Measurements from ENCODE around the gene TATDN2. TPM values are rescaled to one million over a fixed set of nuclear protein-coding genes. Genes with fewer than 3 reads are reported as not detected.
A peak's percentile ranks its signal among the peaks of the same experiment; 100 is the strongest.
"Not testable (repeated sequence)": the region's sequence is repeated elsewhere in the genome, so short reads cannot be mapped to it uniquely, and the experiment has no call there.

Gene TATDN2
- total RNA-seq, 2 donors from 2014 or later, result 56.7 to 71.7 TPM

DNA sequence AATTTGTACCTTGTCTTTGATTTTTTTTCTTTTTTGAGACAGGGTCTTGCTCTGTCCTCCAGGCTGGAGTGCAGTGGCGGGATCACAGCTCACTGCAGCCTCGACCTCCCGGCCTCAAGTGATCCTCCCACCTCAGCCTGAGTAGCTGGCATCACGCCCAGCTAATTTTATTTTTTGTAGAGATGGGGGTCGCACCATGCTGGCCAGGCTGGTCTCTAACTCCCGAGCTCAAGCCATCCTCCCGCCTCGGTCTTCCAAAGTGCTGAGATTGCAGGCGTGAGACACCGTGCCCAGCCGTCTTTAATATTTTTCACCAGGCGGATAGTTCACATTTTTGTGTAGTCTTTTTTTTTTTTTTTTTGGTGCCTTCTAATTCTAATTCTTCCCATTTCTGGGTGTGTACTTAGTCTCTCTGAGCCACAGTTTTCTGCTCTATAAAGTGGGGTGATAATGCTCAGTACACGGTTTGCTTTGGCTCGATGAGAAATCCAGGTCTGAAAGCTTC is 528 bp upstream of the TATDN2 start:
- Mint-ChIP-seq H3K9me3 (peaks cover 7% of the 10 kb centered on the region), H3K36me3 (ENCODE audit: low read depth) (peaks cover 56% of the 10 kb centered on the region), H3K4me3 (peak overlapping the region; percentile 94), H3K4me1 (peaks cover 50% of the 10 kb centered on the region), H3K27me3 (no peaks in the 10 kb centered on the region), H3K27ac (peak overlapping the region; percentile 95)
- no peak for ATAC-seq (replicated peaks)

DNA sequence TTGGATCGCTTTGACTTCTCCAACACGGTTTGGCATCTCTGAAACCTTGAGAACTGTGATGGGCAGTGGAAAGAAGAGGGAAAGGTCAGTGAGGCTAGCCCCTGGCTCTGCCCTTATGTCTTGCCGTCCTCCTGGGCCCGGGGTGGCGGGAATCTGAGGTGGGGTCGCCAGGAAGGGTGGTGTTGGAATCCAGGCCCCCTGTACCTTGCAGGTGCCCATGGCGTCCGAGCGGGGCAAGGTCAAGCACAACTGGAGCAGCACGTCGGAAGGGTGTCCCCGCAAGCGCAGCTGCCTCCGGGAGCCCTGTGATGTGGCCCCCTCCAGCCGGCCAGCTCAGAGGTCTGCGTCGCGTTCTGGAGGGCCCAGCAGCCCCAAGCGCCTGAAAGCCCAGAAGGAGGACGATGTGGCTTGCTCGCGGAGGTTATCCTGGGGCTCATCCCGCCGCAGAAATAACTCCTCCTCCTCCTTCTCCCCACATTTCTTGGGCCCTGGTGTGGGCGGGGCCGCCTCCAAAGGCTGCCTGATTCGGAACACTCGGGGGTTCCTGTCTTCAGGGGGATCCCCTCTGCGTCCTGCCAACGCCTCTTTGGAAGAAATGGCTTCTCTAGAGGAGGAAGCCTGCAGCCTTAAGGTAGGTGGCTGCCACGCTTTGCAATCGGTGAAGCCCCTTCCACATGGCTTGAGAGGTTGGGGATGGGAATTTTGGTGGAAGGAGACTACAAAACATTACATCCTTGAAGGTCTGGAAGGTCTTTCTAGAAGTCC is 907 bp downstream of the TATDN2 start:
- peaks cover 70% of the 10 kb centered on the region for H3K36me3 Mint-ChIP-seq (ENCODE audit: low read depth)
- H3K4me3 Mint-ChIP-seq, result peak overlapping the region; percentile 94
- ATAC-seq (replicated peaks), result peak; percentile 48
- peaks cover 7% of the 10 kb centered on the region for H3K9me3 Mint-ChIP-seq
- H3K27ac Mint-ChIP-seq, result peak overlapping the region; percentile 98
- H3K4me1 Mint-ChIP-seq, result peaks cover 49% of the 10 kb centered on the region
- H3K27me3 Mint-ChIP-seq, result no peaks in the 10 kb centered on the region

DNA sequence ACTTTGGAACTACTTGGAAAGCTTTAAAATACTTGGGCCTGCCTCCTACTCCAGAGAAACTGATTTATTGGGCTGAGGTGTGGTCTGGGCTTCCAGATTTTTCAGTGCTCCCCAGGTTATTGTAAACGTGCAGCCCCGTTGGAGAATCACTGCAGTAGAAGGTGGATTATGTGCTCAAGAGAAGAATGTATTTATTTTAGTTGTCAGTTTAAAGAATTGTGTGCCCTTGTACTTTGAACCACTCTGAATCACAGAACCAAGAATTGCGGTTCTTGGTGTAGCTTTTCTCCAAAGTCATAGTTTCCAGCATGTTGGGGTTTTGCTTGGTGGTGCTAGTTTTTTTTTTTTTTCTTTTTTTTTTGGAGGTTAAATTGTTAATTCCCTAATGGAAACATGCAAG is 1.6 kb downstream of the TATDN2 start:
- H3K9me3 Mint-ChIP-seq, result peaks cover 7% of the 10 kb centered on the region

DNA sequence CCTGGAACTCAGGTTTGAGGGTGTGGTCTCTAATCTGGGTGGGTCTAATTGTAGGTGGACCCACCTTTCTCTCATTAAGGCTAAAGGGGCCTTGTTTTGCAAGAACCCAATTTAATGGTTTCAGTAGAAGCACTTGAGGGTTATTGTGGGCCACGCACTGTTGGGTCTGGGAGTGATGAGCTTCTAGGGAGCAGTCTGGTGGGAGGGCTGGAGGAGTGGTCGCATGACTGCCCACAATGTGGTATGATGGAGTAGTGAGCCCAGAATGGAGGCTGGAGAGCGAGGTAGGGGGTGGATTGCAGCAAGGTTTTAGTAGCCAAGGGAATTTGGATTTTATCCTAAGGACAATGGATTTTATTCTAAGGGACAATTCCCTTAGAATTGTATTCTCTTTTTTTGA is 2.7 kb downstream of the TATDN2 start:
- H3K27ac Mint-ChIP-seq, result peak overlapping the region; percentile 98
- H3K9me3 Mint-ChIP-seq, result peaks cover 7% of the 10 kb centered on the region
- ATAC-seq (replicated peaks), result no peak
- peak overlapping the region; percentile 94 for H3K4me3 Mint-ChIP-seq
- peaks cover 87% of the 10 kb centered on the region for H3K36me3 Mint-ChIP-seq (ENCODE audit: low read depth)
- peaks cover 49% of the 10 kb centered on the region for H3K4me1 Mint-ChIP-seq
- no peaks in the 10 kb centered on the region for H3K27me3 Mint-ChIP-seq

More for the DNA sequence above, 1.6 kb downstream of the TATDN2 start:
- H3K4me3 Mint-ChIP-seq, result peak overlapping the region; percentile 94
- peak; percentile 40 for ATAC-seq (replicated peaks)
- peak overlapping the region; percentile 98 for H3K27ac Mint-ChIP-seq
- H3K4me1 Mint-ChIP-seq, result peaks cover 51% of the 10 kb centered on the region
- H3K27me3 Mint-ChIP-seq, result no peaks in the 10 kb centered on the region
- H3K36me3 Mint-ChIP-seq (ENCODE audit: low read depth), result peaks cover 77% of the 10 kb centered on the region

DNA sequence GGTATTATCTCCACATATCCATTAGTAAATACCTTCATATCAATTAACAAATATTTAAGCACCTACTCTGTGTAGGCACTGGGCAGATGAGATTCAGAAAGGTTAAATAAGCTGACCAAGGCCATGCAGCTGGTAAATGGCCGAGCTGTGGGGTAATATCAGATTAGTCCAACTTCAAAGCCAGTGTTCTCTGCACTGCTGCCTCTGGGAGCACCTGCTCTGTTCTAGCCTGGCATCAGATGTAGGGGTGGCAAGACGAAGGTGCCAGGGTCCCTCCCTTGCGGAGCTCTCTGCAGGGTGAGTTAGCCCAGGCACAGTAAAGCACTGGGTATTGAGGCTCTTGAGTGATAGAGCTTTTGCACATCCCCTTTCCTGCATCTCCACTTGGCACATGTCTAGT is 5.5 kb downstream of the TATDN2 start:
- Mint-ChIP-seq H3K4me1 (peaks cover 52% of the 10 kb centered on the region), H3K36me3 (ENCODE audit: low read depth) (peaks cover 100% of the 10 kb centered on the region), H3K9me3 (no peaks in the 10 kb centered on the region), H3K27me3 (no peaks in the 10 kb centered on the region), H3K27ac (peak overlapping the region; percentile 49), H3K4me3 (peak overlapping the region; percentile 94)
- ATAC-seq (replicated peaks), result no peak

DNA sequence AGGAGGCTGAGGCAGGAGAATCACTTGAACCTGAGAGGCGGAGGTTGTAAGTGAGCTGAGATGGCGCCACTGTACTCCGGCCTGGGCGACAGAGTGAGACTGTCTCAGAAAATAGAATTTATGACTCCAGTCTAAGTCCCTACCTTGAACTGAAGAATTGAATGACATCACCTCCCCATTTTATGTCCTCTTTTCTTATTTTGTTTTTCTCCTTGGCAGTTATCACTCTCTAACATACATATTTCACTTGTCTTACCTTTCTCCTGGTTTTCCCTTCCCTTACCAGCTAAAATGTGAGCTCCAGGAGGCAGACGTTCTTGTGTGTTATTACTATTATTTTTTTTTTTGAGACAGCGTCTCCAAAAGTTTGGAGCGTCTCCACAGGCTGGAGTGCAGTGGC is 7.6 kb downstream of the TATDN2 start:
- H3K27me3 Mint-ChIP-seq, result no peaks in the 10 kb centered on the region
- peaks cover 100% of the 10 kb centered on the region for H3K36me3 Mint-ChIP-seq (ENCODE audit: low read depth)
- H3K27ac Mint-ChIP-seq, result peak overlapping the region; percentile 49
- no peak for ATAC-seq (replicated peaks)
- no peaks in the 10 kb centered on the region for H3K9me3 Mint-ChIP-seq
- H3K4me1 Mint-ChIP-seq, result peaks cover 50% of the 10 kb centered on the region
- peak overlapping the region; percentile 94 for H3K4me3 Mint-ChIP-seq

DNA sequence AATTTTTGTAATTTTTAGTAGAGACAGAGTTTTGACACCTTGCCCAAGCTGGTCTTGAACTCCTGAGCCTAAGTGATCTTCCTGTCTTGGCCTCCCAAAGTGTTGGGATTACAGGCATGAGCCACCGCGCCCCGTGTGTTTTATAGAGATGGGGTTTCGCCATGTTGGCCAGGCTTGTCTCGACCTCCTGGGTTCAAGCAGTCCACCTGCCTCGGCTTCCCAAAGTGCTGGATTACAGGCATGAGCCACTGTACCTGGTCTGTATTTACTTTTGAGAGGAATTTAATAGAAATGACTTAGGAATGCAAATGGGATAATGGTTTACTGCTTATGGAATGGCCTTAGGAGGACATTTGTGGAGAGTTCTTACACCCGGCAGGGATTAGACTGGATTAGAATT is 10.8 kb downstream of the TATDN2 start:
- H3K27ac Mint-ChIP-seq, result no peak overlapping the region
- no peaks in the 10 kb centered on the region for H3K9me3 Mint-ChIP-seq

DNA sequence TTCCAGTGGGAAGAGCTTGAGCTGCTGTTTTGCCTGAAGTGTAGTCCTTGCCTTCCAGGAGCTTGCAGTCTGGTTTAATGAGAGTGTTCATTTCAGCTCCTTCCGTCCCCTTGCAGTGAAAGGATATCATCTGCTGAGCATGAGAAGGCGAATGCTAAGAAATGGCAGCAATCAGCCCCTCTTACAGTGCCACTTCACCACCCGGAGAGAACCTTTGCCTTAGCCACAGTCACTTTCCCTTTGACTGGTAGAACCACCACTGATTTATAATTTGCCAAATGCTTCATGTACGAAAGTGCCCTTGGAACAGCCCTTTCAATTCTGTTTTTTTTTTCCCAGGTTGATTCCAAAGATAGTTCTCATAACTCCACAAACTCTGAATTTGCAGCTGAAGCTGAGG is 11.5 kb downstream of the TATDN2 start:
- peaks cover 50% of the 10 kb centered on the region for H3K4me1 Mint-ChIP-seq
- peak overlapping the region; percentile 24 for H3K4me3 Mint-ChIP-seq
- peak; percentile 27 for ATAC-seq (replicated peaks)
- peak overlapping the region; percentile 47 for H3K27ac Mint-ChIP-seq
- H3K36me3 Mint-ChIP-seq (ENCODE audit: low read depth), result peaks cover 100% of the 10 kb centered on the region
- no peaks in the 10 kb centered on the region for H3K9me3 Mint-ChIP-seq
- no peaks in the 10 kb centered on the region for H3K27me3 Mint-ChIP-seq

More for the DNA sequence above, 10.8 kb downstream of the TATDN2 start:
- Mint-ChIP-seq H3K4me1 (peaks cover 53% of the 10 kb centered on the region), H3K36me3 (ENCODE audit: low read depth) (peaks cover 100% of the 10 kb centered on the region), H3K4me3 (peak overlapping the region; percentile 24), H3K27me3 (no peaks in the 10 kb centered on the region)
- no peak for ATAC-seq (replicated peaks)

DNA sequence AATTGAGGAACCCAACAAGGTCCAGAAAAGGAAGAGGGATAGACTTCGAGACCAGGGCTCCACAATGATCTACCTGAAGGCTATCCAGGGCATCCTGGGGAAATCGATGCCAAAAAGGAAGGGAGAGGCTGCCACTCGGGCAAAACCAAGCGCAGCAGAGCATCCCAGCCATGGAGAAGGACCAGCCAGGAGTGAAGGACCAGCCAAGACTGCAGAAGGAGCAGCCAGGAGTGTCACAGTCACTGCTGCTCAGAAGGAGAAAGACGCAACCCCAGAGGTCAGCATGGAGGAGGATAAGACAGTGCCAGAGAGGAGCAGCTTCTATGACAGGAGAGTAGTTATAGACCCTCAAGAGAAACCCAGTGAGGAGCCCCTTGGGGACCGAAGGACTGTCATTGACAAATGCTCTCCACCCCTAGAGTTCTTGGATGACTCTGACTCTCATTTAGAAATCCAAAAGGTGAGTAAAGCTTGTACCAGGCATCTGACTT is 12.0 kb downstream of the TATDN2 start:
- no peak for ATAC-seq (replicated peaks)
- Mint-ChIP-seq H3K27ac (peak overlapping the region; percentile 47), H3K36me3 (ENCODE audit: low read depth) (peaks cover 100% of the 10 kb centered on the region), H3K9me3 (no peaks in the 10 kb centered on the region), H3K27me3 (no peaks in the 10 kb centered on the region), H3K4me1 (peaks cover 50% of the 10 kb centered on the region), H3K4me3 (peak overlapping the region; percentile 24)

DNA sequence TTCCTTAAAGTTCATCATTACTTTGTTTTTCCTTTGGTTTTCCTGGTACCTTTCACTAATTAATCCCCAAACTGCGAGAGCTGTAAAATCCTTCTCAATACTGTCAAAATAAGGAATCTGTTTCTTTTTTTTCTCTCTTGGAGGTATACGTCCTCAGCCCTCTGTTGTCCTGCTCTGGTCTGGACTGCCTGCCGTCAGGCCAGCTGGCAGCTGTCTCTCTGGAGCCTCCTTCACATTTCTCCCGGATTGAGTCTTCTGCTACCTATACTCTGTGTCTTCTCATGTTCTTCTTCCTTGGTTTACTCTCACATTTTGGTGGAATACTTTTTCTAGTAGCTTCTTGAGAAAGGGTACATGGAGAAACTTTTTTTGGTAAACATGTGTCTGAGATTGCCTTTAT is 13.8 kb downstream of the TATDN2 start:
- ATAC-seq (replicated peaks), result no peak
- peaks cover 100% of the 10 kb centered on the region for H3K36me3 Mint-ChIP-seq (ENCODE audit: low read depth)
- H3K27ac Mint-ChIP-seq, result peak overlapping the region; percentile 59
- H3K27me3 Mint-ChIP-seq, result no peaks in the 10 kb centered on the region
- no peaks in the 10 kb centered on the region for H3K9me3 Mint-ChIP-seq
- peaks cover 47% of the 10 kb centered on the region for H3K4me1 Mint-ChIP-seq
- H3K4me3 Mint-ChIP-seq, result peak overlapping the region; percentile 81

DNA sequence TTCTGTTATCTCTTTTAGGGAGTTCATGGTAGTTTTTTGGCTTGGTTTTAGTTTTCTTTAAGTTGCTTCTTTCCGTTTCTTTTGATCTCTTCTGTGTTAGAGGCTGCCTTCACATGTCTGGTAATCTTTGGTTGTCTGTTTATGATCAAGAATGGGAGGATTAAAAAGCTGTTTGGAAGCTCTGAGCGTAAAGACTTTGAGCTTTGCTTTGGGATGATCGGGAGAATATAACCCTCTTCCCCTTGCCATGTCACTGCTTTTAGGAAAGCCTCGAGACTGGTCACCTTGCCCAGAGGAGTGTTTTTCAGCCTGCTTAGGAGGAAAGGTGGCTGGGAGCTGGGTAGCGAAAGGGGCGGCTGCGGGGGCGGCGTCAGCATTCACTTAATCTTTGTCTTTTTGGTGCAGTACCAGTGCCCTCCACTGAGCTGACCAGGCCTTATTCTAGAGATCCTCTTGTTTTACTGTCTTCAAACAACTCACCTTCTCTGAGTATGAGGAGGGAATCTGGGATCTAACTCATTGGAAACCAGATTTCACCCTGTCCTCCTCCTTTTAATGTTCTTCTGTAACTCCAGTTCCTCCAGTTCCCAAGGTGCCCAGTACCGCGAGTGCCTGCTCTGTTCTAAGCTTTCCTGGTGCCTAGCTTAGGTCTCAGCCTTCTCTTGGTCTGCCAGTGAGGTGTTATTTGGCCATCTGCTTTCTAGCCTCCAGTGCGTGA is 15.5 kb downstream of the TATDN2 start:
- no peaks in the 10 kb centered on the region for H3K27me3 Mint-ChIP-seq
- H3K4me1 Mint-ChIP-seq, result peaks cover 55% of the 10 kb centered on the region
- peak overlapping the region; percentile 81 for H3K4me3 Mint-ChIP-seq
- no peaks in the 10 kb centered on the region for H3K9me3 Mint-ChIP-seq
- peaks cover 100% of the 10 kb centered on the region for H3K36me3 Mint-ChIP-seq (ENCODE audit: low read depth)
- H3K27ac Mint-ChIP-seq, result peak overlapping the region; percentile 88
- peak; percentile 92 for ATAC-seq (replicated peaks)

DNA sequence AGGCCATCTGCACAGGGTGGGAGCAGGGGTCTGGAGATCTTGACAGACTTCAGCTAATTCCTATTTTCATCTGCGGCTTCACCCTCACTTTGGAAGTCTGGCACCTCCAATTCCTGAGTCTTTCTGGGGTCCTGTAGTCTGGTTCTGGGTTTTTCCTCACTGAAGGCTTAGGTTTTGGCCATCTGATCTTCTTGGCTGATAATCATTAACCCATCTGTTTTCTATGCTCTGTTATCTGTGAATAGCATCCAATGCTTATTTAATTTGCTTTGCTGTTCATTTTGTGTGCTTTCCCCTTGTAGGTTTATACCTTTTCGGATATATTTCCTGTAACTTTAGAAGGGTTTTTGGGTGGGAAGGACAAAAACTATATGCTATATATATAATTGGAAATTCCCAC is 17.6 kb downstream of the TATDN2 start:
- H3K4me3 Mint-ChIP-seq, result peak overlapping the region; percentile 55
- peaks cover 47% of the 10 kb centered on the region for H3K4me1 Mint-ChIP-seq
- H3K27me3 Mint-ChIP-seq, result no peaks in the 10 kb centered on the region
- no peaks in the 10 kb centered on the region for H3K9me3 Mint-ChIP-seq
- H3K27ac Mint-ChIP-seq, result peak overlapping the region; percentile 65
- H3K36me3 Mint-ChIP-seq (ENCODE audit: low read depth), result peaks cover 100% of the 10 kb centered on the region
- no peak for ATAC-seq (replicated peaks)

DNA sequence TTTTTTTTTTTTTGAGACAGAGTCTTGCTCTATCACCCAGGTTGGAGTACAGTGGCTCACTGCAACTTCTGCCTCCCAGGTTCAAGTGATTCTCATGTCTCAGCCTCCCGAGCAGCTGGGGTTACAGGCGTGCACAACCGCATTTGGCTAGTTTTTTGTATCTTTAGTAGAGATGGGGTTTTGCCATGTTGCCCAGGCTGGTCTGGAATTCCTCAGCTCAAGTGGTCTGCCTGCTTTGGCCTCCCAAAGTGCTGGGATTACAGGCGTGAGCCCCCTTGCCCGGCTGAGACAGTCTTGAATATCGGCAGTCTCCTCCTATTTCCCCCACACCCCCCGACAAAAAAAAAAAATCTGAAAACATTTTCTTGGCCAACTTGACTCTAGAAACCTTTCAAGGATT is 18.7 kb downstream of the TATDN2 start:
- H3K27me3 Mint-ChIP-seq; ATAC-seq (replicated peaks); H3K9me3 Mint-ChIP-seq: not testable (repeated sequence)
- Mint-ChIP-seq H3K4me1 (peaks cover 40% of the 10 kb centered on the region), H3K27ac (peak overlapping the region; percentile 65), H3K36me3 (ENCODE audit: low read depth) (peaks cover 100% of the 10 kb centered on the region), H3K4me3 (peak overlapping the region; percentile 55)

DNA sequence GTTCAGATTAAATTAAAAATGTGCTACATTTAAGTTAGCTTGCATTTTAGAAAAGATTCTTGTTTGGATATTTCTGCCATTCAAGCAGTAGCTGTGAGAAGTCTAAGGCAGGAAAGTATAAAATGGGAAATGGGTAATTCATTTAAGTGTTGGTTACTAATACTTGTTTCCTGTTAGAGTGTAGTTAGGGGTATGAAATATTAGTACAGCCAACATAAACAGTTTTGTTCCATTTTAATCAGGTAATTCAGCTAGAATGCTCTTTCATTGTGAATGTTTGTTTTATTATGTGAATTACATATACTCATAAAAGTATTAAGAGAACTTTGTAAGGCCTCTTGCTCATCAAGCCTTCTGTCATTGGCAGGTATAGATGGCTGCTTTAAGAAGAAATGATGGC is 19.9 kb downstream of the TATDN2 start:
- no peaks in the 10 kb centered on the region for H3K27me3 Mint-ChIP-seq
- peaks cover 38% of the 10 kb centered on the region for H3K4me1 Mint-ChIP-seq
- no peaks in the 10 kb centered on the region for H3K9me3 Mint-ChIP-seq
- H3K4me3 Mint-ChIP-seq, result no peak overlapping the region
- H3K27ac Mint-ChIP-seq, result peak overlapping the region; percentile 69
- no peak for ATAC-seq (replicated peaks)
- peaks cover 100% of the 10 kb centered on the region for H3K36me3 Mint-ChIP-seq (ENCODE audit: low read depth)
